GM12873 (cell line): Measurements from ENCODE around the gene MAP4K2.
A peak's percentile ranks its signal among the peaks of the same experiment; 100 is the strongest.

ENCODE experiments used
- CTCF ChIP-seq: IDR thresholded peaks from 2 replicates; pipeline ENCODE4 v1.5.1; 2012; ENCODE audit warnings: low read depth, mild to moderate bottlenecking, moderate library complexity, low read length, control low read depth; ENCODE audit not compliant: insufficient read depth; ENCODE audit errors: missing control alignments

The MAP4K2 gene

GRCh38 chr11:64765851-64766665, 37.0 kb downstream of the MAP4K2 start:
- no peak for TF ChIP-seq CTCF

GRCh38 chr11:64765291-64765850, 37.6 kb downstream of the MAP4K2 start:
- TF ChIP-seq CTCF: peak; percentile 44

- TF ChIP-seq CTCF: no peak
Observed at GRCh38 chr11:64764753-64765152, 38.3 kb downstream of the MAP4K2 start.

GRCh38 chr11:64764040-64764611, 38.9 kb downstream of the MAP4K2 start:
- no peak for TF ChIP-seq CTCF

GRCh38 chr11:64763526-64764039, 39.4 kb downstream of the MAP4K2 start:
- TF ChIP-seq CTCF: no peak

GRCh38 chr11:64762674-64763525, 40.1 kb downstream of the MAP4K2 start:
- TF ChIP-seq CTCF: no peak
